A549 (cell line): ENCODE data around the gene PRRX1. TPM values are rescaled to one million over a fixed set of nuclear protein-coding genes. Genes with fewer than 3 reads are reported as not detected.

Source experiments
- ATAC-seq, 2 experiments: fragments of 200-7000 bp in 1 of 2; fragments of >200 bp in 1 of 2; cut with Nextera tagmentation in 1 of 2; cut with Tn5 transposase in 1 of 2; 3 replicates each; pipeline versions ENCODE4 v1.8.0 to v1.9.1; 2018 to 2020; ENCODE audit warnings: mild to moderate bottlenecking in 1 of 2, moderate library complexity in 1 of 2
- CTCF ChIA-PET: fragments of 300-600 bp; sonication (Branson Sonifier 250); formaldehyde crosslinking; extraction: SDS; loops from one replicate; lab custom pipeline; 2021; ENCODE audit warnings: antibody characterized with exemption, inconsistent platforms; lab: Yijun Ruan, JAX
- POLR2A ChIA-PET: fragments of 350-600 bp; formaldehyde crosslinking; extraction: SDS; loops from one replicate; lab custom pipeline; 2021; ENCODE audit warnings: antibody characterized with exemption, inconsistent platforms; lab: Yijun Ruan, JAX
- DNase-seq, 2 experiments: peaks; one replicate each; pipeline versions ENCODE4 v3.0.0 to v3.0.0-alpha.2; 2011 to 2016; ENCODE audit warnings: low read depth in 1 of 2, low spot score in 1 of 2
- FAIRE-seq: peaks from 2 replicates; lab custom pipeline; 2011; peaks lifted over from hg19 to GRCh38; lab: Jason Lieb, UNC
- H3K27ac ChIP-seq, 2 experiments: fragments of >200 bp; sonication (Bioruptor Twin); formaldehyde crosslinking; 3 replicates each; pipeline ENCODE4 v1.5.1; 2016 to 2017
- H3K4me1 ChIP-seq: fragments of >200 bp; sonication (Bioruptor Twin); formaldehyde crosslinking; 3 replicates; pipeline ENCODE4 v1.6.1; 2016
- H3K4me2 ChIP-seq: fragments of >200 bp; sonication (Bioruptor Twin); formaldehyde crosslinking; 3 replicates; pipeline ENCODE4 v1.6.1; 2016
- H3K4me3 ChIP-seq: fragments of >200 bp; sonication (Bioruptor Twin); formaldehyde crosslinking; 3 replicates; pipeline ENCODE4 v1.5.1; 2016
- H3K9me3 ChIP-seq: fragments of >200 bp; sonication (Bioruptor Twin); formaldehyde crosslinking; 3 replicates; pipeline ENCODE4 v1.6.1; 2016
- ATOH8 ChIP-seq: fragments of 250-450 bp; sonication (Bioruptor Pico); IDR thresholded peaks from 2 replicates; pipeline ENCODE4 v1.5.0; 2020; ENCODE audit warnings: low read depth, mild to moderate bottlenecking, moderate library complexity
- BHLHE40 ChIP-seq: IDR thresholded peaks from 2 replicates; pipeline ENCODE4 v1.6.1; 2012; ENCODE audit warnings: low read depth, low read length, inconsistent platforms
- CBX2 ChIP-seq: fragments of 200-600 bp; sonication (generic); IDR thresholded peaks from 2 replicates; pipeline ENCODE4 v1.6.1; 2016; ENCODE audit warnings: low read depth, mild to moderate bottlenecking, borderline replicate concordance
- CBX8 ChIP-seq: fragments of 200-600 bp; sonication (generic); IDR thresholded peaks from 2 replicates; pipeline ENCODE4 v1.6.1; 2016
- CEBPB ChIP-seq, 2 experiments: fragments of >200 bp in 1 of 2; sonication (Bioruptor Twin) in 1 of 2; formaldehyde crosslinking in 1 of 2; IDR thresholded peaks; 2 replicates each; pipeline ENCODE4 v1.6.1; 2012 to 2016
- CTCF ChIP-seq: fragments of >200 bp; sonication (Bioruptor Twin); formaldehyde crosslinking; IDR thresholded peaks from 3 replicates; pipeline ENCODE4 v1.5.1; 2016
- EHF ChIP-seq: fragments of 250-450 bp; sonication (Bioruptor Pico); IDR thresholded peaks from 2 replicates; pipeline ENCODE4 v1.5.0; 2020; ENCODE audit warnings: mild to moderate bottlenecking
- FOSL2 ChIP-seq, 2 experiments: fragments of 450-650 bp in 1 of 2; fragments of >200 bp in 1 of 2; sonication (Bioruptor Twin) in 1 of 2; formaldehyde crosslinking; IDR thresholded peaks; 2 replicates each; pipeline versions ENCODE4 v1.5.0 to v1.6.1; 2016 to 2020; ENCODE audit warnings: mild to moderate bottlenecking in 1 of 2, moderate library complexity in 1 of 2
- FOXS1 ChIP-seq: fragments of 250-450 bp; sonication (Bioruptor Pico); IDR thresholded peaks from 2 replicates; pipeline ENCODE4 v1.5.0; 2020; ENCODE audit warnings: mild to moderate bottlenecking, moderate library complexity
- GATA3 ChIP-seq: IDR thresholded peaks from 2 replicates; pipeline ENCODE4 v1.6.1; 2012; ENCODE audit warnings: borderline replicate concordance
- JUN ChIP-seq, 2 experiments: fragments of >200 bp; sonication (Bioruptor Twin); formaldehyde crosslinking; IDR thresholded peaks; 2 replicates in 1 of 2; 3 replicates in 1 of 2; pipeline ENCODE4 v1.6.1; 2016 to 2017
- JUNB ChIP-seq: fragments of >200 bp; sonication (Bioruptor Twin); formaldehyde crosslinking; IDR thresholded peaks from 2 replicates; pipeline ENCODE4 v1.6.1; 2016
- MAFK ChIP-seq: fragments of 450-650 bp; IDR thresholded peaks from 2 replicates; pipeline ENCODE4 v1.6.1; 2014; ENCODE audit not compliant: partially characterized antibody
- NPAS2 ChIP-seq: fragments of 250-450 bp; sonication (Bioruptor Pico); IDR thresholded peaks from 2 replicates; pipeline ENCODE4 v1.8.0; 2022; ENCODE audit warnings: mild to moderate bottlenecking, moderate library complexity, borderline replicate concordance
- POLR2AphosphoS2 ChIP-seq: conservative IDR thresholded peaks from 2 replicates; pipeline ENCODE4 v1.6.1; 2012; ENCODE audit warnings: low read length, improper control_type of control experiment, inconsistent platforms
- REST ChIP-seq: fragments of 200-600 bp; sonication (generic); IDR thresholded peaks from 2 replicates; pipeline ENCODE4 v1.6.1; 2016; ENCODE audit warnings: antibody characterized with exemption, mild to moderate bottlenecking, moderate library complexity
- SMC3 ChIP-seq: fragments of >200 bp; sonication (Bioruptor Twin); formaldehyde crosslinking; IDR thresholded peaks from 3 replicates; pipeline ENCODE4 v1.6.1; 2018; ENCODE audit warnings: inconsistent platforms
- SREBF2 ChIP-seq: fragments of 450-650 bp; IDR thresholded peaks from 2 replicates; pipeline ENCODE4 v1.6.1; 2014; ENCODE audit warnings: mild to moderate bottlenecking, moderate library complexity
- TFCP2L1 ChIP-seq: fragments of 250-450 bp; sonication (Bioruptor Pico); IDR thresholded peaks from 2 replicates; pipeline ENCODE4 v1.5.0; 2021; ENCODE audit warnings: mild to moderate bottlenecking
- WGBS: methylation state at CpG from one replicate; pipeline ENCODE4 v1.1.6; 2017; ENCODE audit errors: missing lambda C conversion rate; 5-methylcytosine and 5-hydroxymethylcytosine counted together
- polyA plus RNA-seq, 4 experiments: library from polyadenylated mRNA; depleted of rRNA in 3 of 4; stranded (reverse); fragments of >200 nt; fragmentation: RNase III in 1 of 4; extraction: RNeasy Plus Mini Kit Qiagen cat#74134 plus additional on column Dnase treatment in 1 of 4; gene quantifications; 2 replicates in 3 of 4; 3 replicates in 1 of 4; pipeline ENCODE4 v1.2.3, GENCODE V29; 2011 to 2017
- TF ChIP-seq, protein P1 (sequence below): fragments of 450-650 bp; IDR thresholded peaks from 2 replicates; pipeline ENCODE4 v1.6.1; 2014; ENCODE audit warnings: antibody characterized with exemption
- TF ChIP-seq, protein P2 (sequence below): fragments of 150-350 bp; IDR thresholded peaks from 2 replicates; pipeline ENCODE4 v1.6.1; 2014; ENCODE audit warnings: low read depth, mild to moderate bottlenecking, low read length

The PRRX1 gene
- polyA plus RNA-seq, 2 of the 4 experiments (the other 2 are of a cell fraction): 0.14 TPM; not detected in 1

DNA sequence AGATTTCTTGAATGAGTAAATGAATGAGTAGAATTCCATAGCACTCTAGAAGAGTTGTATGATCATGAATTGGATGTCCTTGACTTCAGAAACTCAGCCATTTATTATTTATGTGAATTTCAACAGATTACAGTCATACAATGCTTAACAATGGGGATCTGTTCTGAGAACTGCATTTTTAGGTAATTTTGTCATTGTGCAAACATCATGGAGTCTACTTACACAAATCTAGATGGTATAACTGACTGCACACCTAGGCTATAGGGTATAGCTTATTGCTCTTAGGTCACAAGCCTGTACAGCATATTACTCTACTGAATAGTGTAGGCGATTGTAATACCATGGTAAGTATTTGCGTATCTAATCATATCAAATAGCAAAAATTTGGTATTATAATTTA lies 59.6 kb downstream of the PRRX1 start:
- POLR2A ChIA-PET: no interaction called here
- no peak for DNase-seq

GRCh38 chr1:170725326-170725725 lies 61.4 kb downstream of the PRRX1 start:
- Histone ChIP-seq H3K4me2 (no peak overlapping the region), H3K27ac (no peak overlapping the region), H3K4me1 (no peaks in the 10 kb centered on the region), H3K4me3 (no peak overlapping the region), H3K9me3 (no peaks in the 10 kb centered on the region)
- no peak for FAIRE-seq
- ChIA-PET POLR2A (no interaction called here), CTCF (interaction anchor here (0.6 to 1.0 kb wide), 2 partner anchors 13 to 1091 kb away, joined by 3 read pairs; no protein-coding TSS in a partner anchor)
- TF ChIP-seq, protein P1, sequence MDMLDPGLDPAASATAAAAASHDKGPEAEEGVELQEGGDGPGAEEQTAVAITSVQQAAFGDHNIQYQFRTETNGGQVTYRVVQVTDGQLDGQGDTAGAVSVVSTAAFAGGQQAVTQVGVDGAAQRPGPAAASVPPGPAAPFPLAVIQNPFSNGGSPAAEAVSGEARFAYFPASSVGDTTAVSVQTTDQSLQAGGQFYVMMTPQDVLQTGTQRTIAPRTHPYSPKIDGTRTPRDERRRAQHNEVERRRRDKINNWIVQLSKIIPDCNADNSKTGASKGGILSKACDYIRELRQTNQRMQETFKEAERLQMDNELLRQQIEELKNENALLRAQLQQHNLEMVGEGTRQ: no peak
- no peak for TF ChIP-seq CEBPB (IDR thresholded peaks at IDR 0.05)
- no peak for TF ChIP-seq CTCF
- TF ChIP-seq MAFK: no peak
- no peak for TF ChIP-seq TFCP2L1 (CRISPR knock-in tag)
- TF ChIP-seq GATA3: no peak
- TF ChIP-seq, protein P2, sequence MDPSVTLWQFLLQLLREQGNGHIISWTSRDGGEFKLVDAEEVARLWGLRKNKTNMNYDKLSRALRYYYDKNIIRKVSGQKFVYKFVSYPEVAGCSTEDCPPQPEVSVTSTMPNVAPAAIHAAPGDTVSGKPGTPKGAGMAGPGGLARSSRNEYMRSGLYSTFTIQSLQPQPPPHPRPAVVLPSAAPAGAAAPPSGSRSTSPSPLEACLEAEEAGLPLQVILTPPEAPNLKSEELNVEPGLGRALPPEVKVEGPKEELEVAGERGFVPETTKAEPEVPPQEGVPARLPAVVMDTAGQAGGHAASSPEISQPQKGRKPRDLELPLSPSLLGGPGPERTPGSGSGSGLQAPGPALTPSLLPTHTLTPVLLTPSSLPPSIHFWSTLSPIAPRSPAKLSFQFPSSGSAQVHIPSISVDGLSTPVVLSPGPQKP: no peak
- TF ChIP-seq REST: no peak
- no peak for TF ChIP-seq EHF (CRISPR knock-in tag)
- no peak for ATAC-seq
- WGBS: 0% methylated on average over 1 of the region's 1 CpG
- no peak for DNase-seq

More for the DNA sequence above, 59.6 kb downstream of the PRRX1 start:
- H3K4me2 ChIP-seq: no peak overlapping the region
- ATAC-seq (no peak), FAIRE-seq (no peak)
- H3K27ac ChIP-seq: no peak overlapping the region
- no peak overlapping the region for H3K4me3 ChIP-seq
- WGBS: 40% methylated on average over 2 of the region's 2 CpGs
- no peak for TF ChIP-seq SMC3
- no peak for TF ChIP-seq MAFK
- no peak for TF ChIP-seq SREBF2
- TF ChIP-seq NPAS2 (CRISPR knock-in tag): no peak
- no peak for TF ChIP-seq CBX8
- TF ChIP-seq ATOH8 (CRISPR knock-in tag): no peak
- no peak for TF ChIP-seq JUN (IDR thresholded peaks at IDR 0.05)
- H3K9me3 ChIP-seq: no peaks in the 10 kb centered on the region
- H3K4me1 ChIP-seq: no peaks in the 10 kb centered on the region
- CTCF ChIA-PET: no interaction called here

DNA sequence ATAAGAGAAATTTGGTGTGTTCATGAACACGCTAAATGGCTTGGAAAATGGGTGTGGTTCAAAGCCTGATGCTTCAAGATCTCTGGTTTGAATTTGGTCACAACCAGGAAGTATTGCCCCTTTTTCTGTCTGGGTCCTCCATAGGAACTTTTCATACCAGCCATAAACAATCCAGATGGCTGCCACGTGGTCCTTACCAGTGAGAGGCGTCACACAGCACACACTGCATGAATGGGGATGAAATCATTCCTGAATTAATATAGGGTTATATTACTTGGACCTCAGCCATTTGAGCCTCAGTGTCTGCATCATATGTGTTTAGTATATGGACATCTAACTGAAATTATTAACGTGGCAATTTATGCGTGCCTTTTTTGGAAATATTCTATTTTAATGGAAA lies 64.0 kb downstream of the PRRX1 start:
- no peaks in the 10 kb centered on the region for H3K4me1 ChIP-seq
- ATAC-seq: no peak
- no peak overlapping the region for H3K27ac ChIP-seq
- 23% methylated on average over 5 of the region's 5 CpGs for WGBS
- ChIA-PET POLR2A (no interaction called here), CTCF (no interaction called here)
- no peaks in the 10 kb centered on the region for H3K9me3 ChIP-seq
- no peak for TF ChIP-seq CBX2
- TF ChIP-seq POLR2AphosphoS2: no peak
- no peak for TF ChIP-seq CEBPB (IDR thresholded peaks at IDR 0.05)
- no peak for TF ChIP-seq JUNB
- TF ChIP-seq BHLHE40: no peak
- no peak for TF ChIP-seq FOSL2 (IDR thresholded peaks at IDR 0.05)
- TF ChIP-seq FOSL2 (CRISPR knock-in tag; IDR thresholded peaks at IDR 0.05): no peak
- no peak for TF ChIP-seq FOXS1 (CRISPR knock-in tag)
- FAIRE-seq: no peak
- DNase-seq: no peak
- no peak overlapping the region for H3K4me2 ChIP-seq
- no peak overlapping the region for H3K4me3 ChIP-seq
